Breast epithelium (tissue), 4 donors: ENCODE data around the gene FAXDC2. TPM values are rescaled to one million over a fixed set of nuclear protein-coding genes. Genes with fewer than 3 reads are reported as not detected.

Experiments
- DNase-seq, 2 donors: peaks; one replicate each; pipeline ENCODE4 v3.0.0-alpha.2; 2019; ENCODE audit warnings: low spot score in 2 of 2
- H3K27ac ChIP-seq, 2 donors: fragments of 200-600 bp; sonication (generic) in 1 of 2; one replicate each; pipeline ENCODE4 v1.5.1; 2016 to 2019; ENCODE audit warnings: mild to moderate bottlenecking in 1 of 2
- H3K27me3 ChIP-seq, 2 donors: fragments of 200-600 bp; sonication (generic) in 1 of 2; one replicate each; pipeline versions ENCODE4 v1.5.1 to v1.6.0; 2017 to 2019; ENCODE audit warnings: control low read depth in 1 of 2, mild to moderate bottlenecking in 1 of 2
- H3K36me3 ChIP-seq: fragments of 200-600 bp; one replicate; pipeline ENCODE4 v1.5.1; 2019
- H3K4me1 ChIP-seq, 2 donors: fragments of 200-600 bp; sonication (generic); one replicate each; pipeline ENCODE4 v1.5.1; 2016 to 2019; ENCODE audit warnings: control low read depth in 1 of 2
- H3K4me3 ChIP-seq, 3 donors: fragments of 200-600 bp; sonication (generic); 1 replicate in 2 of 3; 2 replicates in 1 of 3; pipeline ENCODE4 v1.5.1; 2016 to 2019; ENCODE audit warnings: mild to moderate bottlenecking in 3 of 3, moderate library complexity in 2 of 3
- H3K9me3 ChIP-seq, 2 donors: fragments of 200-600 bp; sonication (generic) in 1 of 2; one replicate each; pipeline ENCODE4 v1.5.1; 2016 to 2019; ENCODE audit warnings: control low read depth in 1 of 2
- CTCF ChIP-seq, 3 donors: fragments of 450-650 bp; IDR thresholded peaks; one replicate each; pipeline ENCODE4 v1.5.1; 2016 to 2017; ENCODE audit warnings: antibody characterized with exemption in 3 of 3, mild to moderate bottlenecking in 3 of 3, moderate library complexity in 3 of 3
- POLR2A ChIP-seq: fragments of 450-650 bp; IDR thresholded peaks from one replicate; pipeline ENCODE4 v1.6.1; 2016; ENCODE audit warnings: antibody characterized with exemption, mild to moderate bottlenecking, moderate library complexity
- POLR2AphosphoS5 ChIP-seq, 3 donors: sonication (generic); formaldehyde crosslinking; IDR thresholded peaks; one replicate each; pipeline ENCODE4 v1.6.1; 2017; ENCODE audit warnings: antibody characterized with exemption in 3 of 3
- intact Hi-C: fragments of 100-400 bp; cut with DNase I; formaldehyde crosslinking; loops from one replicate; pipeline ENCODE4 v1.15.1; 2023; ENCODE audit warnings: low total_unique reads
- total RNA-seq, 3 donors: library from RNA; depleted of rRNA; stranded (reverse); fragments of >200 nt; gene quantifications; one replicate each; pipeline ENCODE4 v1.1.0, GENCODE V29; 2016

The FAXDC2 gene
- total RNA-seq, 3 donors from 2014 or later: 43.9 to 117 (median 52.5) TPM

- no peak for DNase-seq
- intact Hi-C loops: no loop called here
- no peaks in the 10 kb centered on the region for H3K4me1 ChIP-seq
- H3K36me3 ChIP-seq: no peaks in the 10 kb centered on the region
- no peaks in the 10 kb centered on the region for H3K9me3 ChIP-seq
- H3K27ac ChIP-seq: no peak overlapping the region
- TF ChIP-seq CTCF (IDR thresholded peaks at IDR 0.05) (no peak), POLR2A (no peak), POLR2AphosphoS5 (IDR thresholded peaks at IDR 0.05) (no peak)
- H3K27me3 ChIP-seq: no peaks in the 10 kb centered on the region
- H3K4me3 ChIP-seq: no peak overlapping the region
These were observed 46.3 kb upstream of the FAXDC2 start for GRCh38 chr5:154896562-154897165.

GRCh38 chr5:154895606-154896561 lies 45.5 kb upstream of the FAXDC2 start:
- no peak overlapping the region for H3K27ac ChIP-seq

GRCh38 chr5:154893381-154893780 lies 43.0 kb upstream of the FAXDC2 start:
- peaks cover 12% of the 10 kb centered on the region for H3K36me3 ChIP-seq
- DNase-seq: no peak
- no peaks in the 10 kb centered on the region for H3K27me3 ChIP-seq
- TF ChIP-seq POLR2A: no peak
- no peaks in the 10 kb centered on the region for H3K9me3 ChIP-seq
- intact Hi-C loops: no loop called here
- no peak overlapping the region for H3K4me3 ChIP-seq
- H3K27ac ChIP-seq: no peak overlapping the region
- no peaks in the 10 kb centered on the region for H3K4me1 ChIP-seq

More at GRCh38 chr5:154895606-154896561, 45.5 kb upstream of the FAXDC2 start:
- no peak for DNase-seq
- Histone ChIP-seq H3K27me3 (no peaks in the 10 kb centered on the region), H3K4me3 (no peak overlapping the region), H3K9me3 (no peaks in the 10 kb centered on the region), H3K4me1 (no peaks in the 10 kb centered on the region), H3K36me3 (no peaks in the 10 kb centered on the region)
- intact Hi-C loops: no loop called here
- TF ChIP-seq POLR2AphosphoS5 (IDR thresholded peaks at IDR 0.05): no peak
- no peak for TF ChIP-seq POLR2A
- TF ChIP-seq CTCF (IDR thresholded peaks at IDR 0.05): no peak

GRCh38 chr5:154892369-154892771 lies 42.0 kb upstream of the FAXDC2 start:
- no peaks in the 10 kb centered on the region for H3K27me3 ChIP-seq
- H3K4me1 ChIP-seq: no peaks in the 10 kb centered on the region
- no peak overlapping the region for H3K4me3 ChIP-seq
- TF ChIP-seq POLR2AphosphoS5 (IDR thresholded peaks at IDR 0.05): no peak
- TF ChIP-seq POLR2A: no peak
- TF ChIP-seq CTCF (IDR thresholded peaks at IDR 0.05): no peak
- peaks cover 14% of the 10 kb centered on the region for H3K36me3 ChIP-seq
- no peak overlapping the region for H3K27ac ChIP-seq
- peaks cover 0 to under 1% of the 10 kb centered on the region in 2 donors for H3K9me3 ChIP-seq
- intact Hi-C loops: no loop called here
- DNase-seq: no peak

GRCh38 chr5:154885439-154885838 lies 35.0 kb upstream of the FAXDC2 start:
- H3K27ac ChIP-seq: no peak overlapping the region
- intact Hi-C loops: no loop called here
- no peak for DNase-seq
- no peak overlapping the region for H3K4me3 ChIP-seq
- peaks cover 14% of the 10 kb centered on the region for H3K36me3 ChIP-seq
- no peaks in the 10 kb centered on the region for H3K27me3 ChIP-seq
- H3K4me1 ChIP-seq: no peaks in the 10 kb centered on the region
- H3K9me3 ChIP-seq: peaks cover 17 to 26% of the 10 kb centered on the region in 2 donors
- TF ChIP-seq CTCF (IDR thresholded peaks at IDR 0.05) (no peak), POLR2A (no peak), POLR2AphosphoS5 (IDR thresholded peaks at IDR 0.05) (no peak)
